Osteoblast (primary cell): ENCODE measurements around the gene SPAG16. TPM values are rescaled to one million over a fixed set of nuclear protein-coding genes. Genes with fewer than 3 reads are reported as not detected.

Source experiments
- DNase-seq: peaks from one replicate; pipeline ENCODE4 v3.0.0; 2011; ENCODE audit warnings: low spot score, mixed read lengths; ENCODE audit not compliant: insufficient read length; ENCODE audit errors: missing footprints
- H2AFZ ChIP-seq: 2 replicates; pipeline ENCODE4 v1.6.0; 2011; ENCODE audit warnings: mild to moderate bottlenecking, low read length
- H3K27ac ChIP-seq: 2 replicates; pipeline ENCODE4 v1.5.1; 2011; ENCODE audit warnings: mild to moderate bottlenecking, low read depth, low read length, moderate library complexity
- H3K27me3 ChIP-seq: 2 replicates; pipeline ENCODE4 v1.6.0; 2012; ENCODE audit warnings: mild to moderate bottlenecking, control low read depth, inconsistent platforms, low read length, moderate library complexity; ENCODE audit not compliant: insufficient read depth
- H3K36me3 ChIP-seq: 2 replicates; pipeline ENCODE4 v1.5.1; 2011; ENCODE audit warnings: mild to moderate bottlenecking, low read length, control low read depth, moderate library complexity; ENCODE audit not compliant: insufficient read depth
- H3K4me1 ChIP-seq: 2 replicates; pipeline ENCODE4 v1.5.1; 2011; ENCODE audit warnings: mild to moderate bottlenecking, low read length, control low read depth, moderate library complexity; ENCODE audit not compliant: insufficient read depth
- H3K4me2 ChIP-seq: 2 replicates; pipeline ENCODE4 v1.6.0; 2011; ENCODE audit warnings: mild to moderate bottlenecking, low read length; ENCODE audit not compliant: insufficient read depth
- H3K4me3 ChIP-seq: fragments of 200-600 bp; sonication (generic); 3 replicates; pipeline ENCODE4 v1.5.1; 2012; ENCODE audit warnings: mild to moderate bottlenecking, low read length, inconsistent platforms; ENCODE audit not compliant: insufficient read depth
- H3K79me2 ChIP-seq: 2 replicates; pipeline ENCODE4 v1.6.0; 2012; ENCODE audit warnings: mild to moderate bottlenecking, low read length, control low read depth, inconsistent platforms; ENCODE audit not compliant: insufficient read depth
- H3K9me3 ChIP-seq: 2 replicates; pipeline ENCODE4 v1.5.1; 2011; ENCODE audit warnings: low read depth, low read length, control low read depth
- H4K20me1 ChIP-seq: 2 replicates; pipeline ENCODE4 v1.6.0; 2012; ENCODE audit warnings: mild to moderate bottlenecking, low read length, control low read depth; ENCODE audit not compliant: insufficient read depth
- total RNA-seq: library from RNA; depleted of rRNA; stranded (reverse); fragments of >200 nt; gene quantifications from 2 replicates; pipeline ENCODE4 v1.2.3, GENCODE V29; 2012
- TF ChIP-seq, protein P1 (sequence below): IDR thresholded peaks from 2 replicates; pipeline ENCODE4 v1.5.1; 2011; ENCODE audit warnings: mild to moderate bottlenecking, low read depth, low read length, moderate library complexity; ENCODE audit errors: extremely low read depth

Gene SPAG16
- total RNA-seq, 1 donor = 47.8 TPM

DNA sequence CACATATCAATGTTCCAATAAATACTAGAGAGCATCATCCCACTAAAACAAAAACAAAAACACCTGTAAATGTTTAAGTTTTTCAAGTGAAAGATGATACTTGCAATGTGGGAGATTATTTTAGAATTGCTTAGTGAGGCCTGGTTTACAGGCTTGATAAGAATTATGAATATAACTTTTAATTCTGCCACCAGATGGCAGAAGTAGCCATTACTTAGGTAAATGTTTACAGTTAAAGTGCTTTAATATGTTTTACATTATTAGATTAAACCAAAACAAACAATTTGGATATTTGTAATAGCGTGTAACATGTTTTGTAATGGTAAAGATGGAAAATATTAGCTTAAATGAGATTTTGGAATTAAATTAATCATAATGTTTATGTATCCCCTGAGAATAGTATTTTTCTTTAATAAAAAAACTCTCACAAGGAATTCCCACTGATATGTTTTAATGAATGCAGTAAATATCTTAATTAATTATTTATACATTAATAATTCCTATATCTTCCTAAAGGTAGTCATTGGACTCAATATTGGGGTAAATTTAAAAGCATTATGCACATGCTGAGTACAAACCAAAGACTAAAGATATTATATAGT lies 522.0 kb downstream of the SPAG16 start:
- H3K27ac ChIP-seq = no peak overlapping the region
- no peaks in the 10 kb centered on the region for H3K9me3 ChIP-seq
- no peaks in the 10 kb centered on the region for H4K20me1 ChIP-seq
- TF ChIP-seq, protein P1, sequence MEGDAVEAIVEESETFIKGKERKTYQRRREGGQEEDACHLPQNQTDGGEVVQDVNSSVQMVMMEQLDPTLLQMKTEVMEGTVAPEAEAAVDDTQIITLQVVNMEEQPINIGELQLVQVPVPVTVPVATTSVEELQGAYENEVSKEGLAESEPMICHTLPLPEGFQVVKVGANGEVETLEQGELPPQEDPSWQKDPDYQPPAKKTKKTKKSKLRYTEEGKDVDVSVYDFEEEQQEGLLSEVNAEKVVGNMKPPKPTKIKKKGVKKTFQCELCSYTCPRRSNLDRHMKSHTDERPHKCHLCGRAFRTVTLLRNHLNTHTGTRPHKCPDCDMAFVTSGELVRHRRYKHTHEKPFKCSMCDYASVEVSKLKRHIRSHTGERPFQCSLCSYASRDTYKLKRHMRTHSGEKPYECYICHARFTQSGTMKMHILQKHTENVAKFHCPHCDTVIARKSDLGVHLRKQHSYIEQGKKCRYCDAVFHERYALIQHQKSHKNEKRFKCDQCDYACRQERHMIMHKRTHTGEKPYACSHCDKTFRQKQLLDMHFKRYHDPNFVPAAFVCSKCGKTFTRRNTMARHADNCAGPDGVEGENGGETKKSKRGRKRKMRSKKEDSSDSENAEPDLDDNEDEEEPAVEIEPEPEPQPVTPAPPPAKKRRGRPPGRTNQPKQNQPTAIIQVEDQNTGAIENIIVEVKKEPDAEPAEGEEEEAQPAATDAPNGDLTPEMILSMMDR = peak; percentile 37
- peak; percentile 18 for DNase-seq
- no peaks in the 10 kb centered on the region for H3K4me1 ChIP-seq
- H3K4me2 ChIP-seq = no peak overlapping the region
- no peaks in the 10 kb centered on the region for H3K79me2 ChIP-seq
- no peaks in the 10 kb centered on the region for H3K27me3 ChIP-seq
- no peaks in the 10 kb centered on the region for H3K36me3 ChIP-seq
- no peak overlapping the region for H3K4me3 ChIP-seq
- no peak overlapping the region for H2AFZ ChIP-seq

DNA sequence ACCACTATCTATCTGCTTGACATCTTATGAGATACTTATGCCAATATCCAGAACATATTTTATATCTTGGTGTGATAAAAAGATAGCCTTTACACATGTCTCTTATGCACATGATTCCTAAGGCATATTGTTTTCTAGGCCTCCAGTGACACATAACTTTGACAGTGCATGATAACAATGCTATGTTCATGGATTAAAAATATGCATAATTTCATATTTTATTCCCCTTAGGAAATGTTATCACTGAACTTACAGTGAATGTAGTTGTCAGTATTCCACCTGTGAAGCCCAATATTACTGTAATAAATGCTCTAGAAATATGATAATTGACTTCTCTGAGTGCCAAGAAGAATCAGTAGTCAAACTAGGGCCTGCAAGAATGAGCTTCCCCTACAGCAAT lies 532.3 kb downstream of the SPAG16 start:
- DNase-seq = no peak
- H3K27ac ChIP-seq = no peak overlapping the region
- H3K4me3 ChIP-seq = no peak overlapping the region
- no peaks in the 10 kb centered on the region for H3K9me3 ChIP-seq
- H4K20me1 ChIP-seq = no peaks in the 10 kb centered on the region
- H3K4me1 ChIP-seq = no peaks in the 10 kb centered on the region
- H2AFZ ChIP-seq = no peak overlapping the region
- TF ChIP-seq, protein P1 = no peak
- H3K4me2 ChIP-seq = no peak overlapping the region
- H3K27me3 ChIP-seq = no peaks in the 10 kb centered on the region
- no peaks in the 10 kb centered on the region for H3K36me3 ChIP-seq
- no peaks in the 10 kb centered on the region for H3K79me2 ChIP-seq

DNA sequence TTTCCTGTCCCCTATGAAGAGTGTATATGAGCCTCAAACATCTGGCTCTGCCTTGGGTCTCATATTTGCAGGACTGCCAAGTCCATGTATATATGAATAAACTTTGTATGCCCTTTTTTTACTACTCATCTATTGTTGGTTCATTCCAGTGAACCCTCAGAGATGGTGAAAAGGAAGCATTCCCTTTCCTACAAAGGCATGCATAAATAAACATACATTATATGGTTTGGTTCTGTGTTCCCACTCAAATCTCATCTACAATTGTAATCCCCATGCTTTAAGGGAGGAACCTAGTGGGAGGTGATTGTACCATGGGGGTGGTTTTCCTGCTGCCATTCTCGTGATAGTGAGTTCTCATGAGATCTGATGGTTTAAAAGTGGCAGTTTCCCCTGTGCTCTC lies 534.2 kb downstream of the SPAG16 start:
- Histone ChIP-seq H3K4me3 (no peak overlapping the region), H3K79me2 (no peaks in the 10 kb centered on the region), H2AFZ (peak overlapping the region; percentile 49), H3K9me3 (no peaks in the 10 kb centered on the region), H4K20me1 (no peaks in the 10 kb centered on the region), H3K27ac (no peak overlapping the region), H3K36me3 (no peaks in the 10 kb centered on the region), H3K27me3 (no peaks in the 10 kb centered on the region), H3K4me1 (no peaks in the 10 kb centered on the region), H3K4me2 (no peak overlapping the region)
- no peak for DNase-seq
- TF ChIP-seq, protein P1 = no peak

DNA sequence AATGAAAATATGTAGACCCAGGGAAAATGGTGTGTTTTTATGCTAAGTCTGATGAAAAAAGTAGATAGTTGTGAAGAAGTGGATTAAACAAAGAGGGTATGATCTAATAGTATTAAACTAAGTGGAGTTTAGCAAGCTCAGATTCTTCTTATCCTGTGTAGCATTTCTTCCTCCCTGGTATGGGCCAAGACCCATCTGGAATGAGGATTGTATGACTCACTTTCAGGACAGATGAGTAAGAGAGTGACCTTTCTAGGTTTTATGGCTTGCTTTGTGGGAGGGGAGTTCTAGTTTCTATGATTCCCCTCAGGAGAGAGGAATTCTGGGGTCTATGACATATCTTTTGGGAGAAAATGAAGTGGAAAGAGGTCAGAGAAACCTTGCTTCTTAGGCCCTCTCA lies 550.1 kb downstream of the SPAG16 start:
- peak overlapping the region; percentile 44 for H3K4me2 ChIP-seq
- no peaks in the 10 kb centered on the region for H3K4me1 ChIP-seq
- H3K4me3 ChIP-seq = no peak overlapping the region
- H3K27ac ChIP-seq = peak overlapping the region; percentile 18
- H4K20me1 ChIP-seq = no peaks in the 10 kb centered on the region
- H2AFZ ChIP-seq = peak overlapping the region; percentile 36
- TF ChIP-seq, protein P1 = no peak
- no peaks in the 10 kb centered on the region for H3K36me3 ChIP-seq
- H3K79me2 ChIP-seq = no peaks in the 10 kb centered on the region
- peak; percentile 9 for DNase-seq
- no peaks in the 10 kb centered on the region for H3K27me3 ChIP-seq
- H3K9me3 ChIP-seq = no peaks in the 10 kb centered on the region
